Heart left ventricle (tissue), 13 donors: ENCODE data around the gene MUL1.

ENCODE experiments used
- POLR2A ChIP-seq, 2 donors: fragments of 450-650 bp; IDR thresholded peaks; one replicate each; pipeline ENCODE4 v1.6.1; 2017; ENCODE audit warnings: antibody characterized with exemption in 2 of 2, mild to moderate bottlenecking in 2 of 2, moderate library complexity in 2 of 2
- TF ChIP-seq, protein P1 (sequence below), 12 donors: fragments of 200-600 bp; sonication (generic) in 4 of 12; IDR thresholded peaks; one replicate each; pipeline versions ENCODE4 v1.5.0 to v1.8.0; 2018 to 2022; ENCODE audit warnings: antibody characterized with exemption in 12 of 12, mild to moderate bottlenecking in 5 of 12
- donor health status: ischemic (EF 13 %, LVEDD 7.1; RV severe dilation, severe dysfunction).
- donor health status: DM: no; HTN: yes; CAD: no.
- donor health status: DM: no; HTN: no; CAD: no.
- donor health status: ischemic (EF 25% LVEDD 6.9; RV normal size, moderate dysfunction).
- donor health status: ischemic (EF 25% LVEDD 5.7; RV mildly dilated, moderate dysfunction).
- donor health status: ischemic (EF 35%, LVEDD 5.7; RV mildly dilated, moderate dysfunction).
- donor health status: nonischemic (EF 11% LVEDD 7.7; RV severe dilation, severe dysfunction).
- donor health status: DM: yes; HTN: yes; CAD: no.
- donor health status: PGD.
- donor health status: ischemic (EF 29% LVEDD 5.4; RV normal size, mild dysfunction).
- donor health status: nonischemic (EF 23%, LVEDD 6.1; RV moderate dilation, normal function).

DNA sequence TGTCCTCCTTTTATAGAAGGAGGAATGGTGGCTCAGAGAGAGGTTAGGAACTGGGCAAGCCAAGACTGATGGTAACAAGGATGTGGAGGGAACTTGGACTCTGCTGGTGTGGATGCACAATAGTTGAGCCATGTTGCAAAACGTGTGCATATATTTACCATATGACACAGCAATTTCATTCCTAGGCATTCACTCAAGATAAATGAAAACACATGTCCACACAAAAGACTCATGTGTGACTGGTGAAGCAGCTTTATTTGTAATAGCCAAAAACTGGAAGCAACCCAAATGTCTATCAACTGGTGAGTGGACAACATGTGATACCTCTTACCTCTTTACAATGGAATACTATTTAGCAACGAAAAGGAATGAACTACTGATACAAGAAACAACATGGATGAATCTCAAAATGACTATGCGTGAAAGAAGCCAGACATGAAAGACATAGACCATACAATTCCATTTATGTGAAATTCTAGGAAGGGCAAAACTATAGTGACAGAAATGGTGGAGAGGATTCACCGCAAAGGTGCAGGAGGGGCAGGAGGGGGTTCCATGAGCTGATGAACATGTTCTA lies 58.1 kb downstream of the MUL1 start:
- no peak for TF ChIP-seq POLR2A (IDR thresholded peaks at IDR 0.05)
- TF ChIP-seq, protein P1, sequence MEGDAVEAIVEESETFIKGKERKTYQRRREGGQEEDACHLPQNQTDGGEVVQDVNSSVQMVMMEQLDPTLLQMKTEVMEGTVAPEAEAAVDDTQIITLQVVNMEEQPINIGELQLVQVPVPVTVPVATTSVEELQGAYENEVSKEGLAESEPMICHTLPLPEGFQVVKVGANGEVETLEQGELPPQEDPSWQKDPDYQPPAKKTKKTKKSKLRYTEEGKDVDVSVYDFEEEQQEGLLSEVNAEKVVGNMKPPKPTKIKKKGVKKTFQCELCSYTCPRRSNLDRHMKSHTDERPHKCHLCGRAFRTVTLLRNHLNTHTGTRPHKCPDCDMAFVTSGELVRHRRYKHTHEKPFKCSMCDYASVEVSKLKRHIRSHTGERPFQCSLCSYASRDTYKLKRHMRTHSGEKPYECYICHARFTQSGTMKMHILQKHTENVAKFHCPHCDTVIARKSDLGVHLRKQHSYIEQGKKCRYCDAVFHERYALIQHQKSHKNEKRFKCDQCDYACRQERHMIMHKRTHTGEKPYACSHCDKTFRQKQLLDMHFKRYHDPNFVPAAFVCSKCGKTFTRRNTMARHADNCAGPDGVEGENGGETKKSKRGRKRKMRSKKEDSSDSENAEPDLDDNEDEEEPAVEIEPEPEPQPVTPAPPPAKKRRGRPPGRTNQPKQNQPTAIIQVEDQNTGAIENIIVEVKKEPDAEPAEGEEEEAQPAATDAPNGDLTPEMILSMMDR (IDR thresholded peaks at IDR 0.05): no peak
